ENCODE results near the gene SV2C.

DNA sequence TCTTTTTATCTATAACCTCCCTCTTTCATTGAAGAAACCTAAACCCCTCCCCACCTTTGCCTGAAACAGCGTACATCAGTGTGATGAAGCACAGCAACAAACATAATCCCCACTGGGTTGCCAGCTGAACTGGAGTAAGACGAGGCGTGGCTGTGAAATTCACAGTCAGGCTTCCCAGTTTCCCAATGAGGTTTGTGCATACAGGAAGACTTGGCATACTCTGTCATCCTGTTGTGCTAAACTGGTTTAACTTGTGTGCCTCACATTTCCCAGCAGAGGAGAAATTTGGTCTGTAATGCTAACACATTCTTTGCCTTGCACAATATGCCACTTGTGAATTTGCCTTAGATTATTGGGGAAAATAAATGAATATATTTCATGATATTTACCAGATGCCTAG is 121.5 kb downstream of the SV2C start:
- TF ChIP-seq ZNF384 (IDR thresholded peaks at IDR 0.05) (no peak), BHLHE40 (IDR thresholded peaks at IDR 0.05; ENCODE audit: borderline replicate concordance) (no peak), CTBP1 (IDR thresholded peaks at IDR 0.05; ENCODE audit: borderline replicate concordance) (no peak)

Measured in HEK293T (cell line).